Memory B cell (primary cell): ENCODE results near the gene CUL3.
A peak's percentile ranks its signal among the peaks of the same experiment; 100 is the strongest.
"Not testable (repeated sequence)": the region's sequence is repeated elsewhere in the genome, so short reads cannot be mapped to it uniquely, and the experiment has no call there.

Experiments used
- ATAC-seq: fragments of 150-1000 bp; cut with Tn5 transposase; 2 replicates; pipeline ENCODE4 v1.10.0; 2021; ENCODE audit warnings: low read depth, mild to moderate bottlenecking, moderate library complexity
- DNase-seq, 2 donors: peaks; one replicate each; pipeline ENCODE4 v3.0.0; 2022; ENCODE audit warnings: low spot score in 2 of 2
- H3K27ac Mint-ChIP-seq: one replicate; pipeline ENCODE4 v1.8.0; 2022; ENCODE audit warnings: mild to moderate bottlenecking, moderate library complexity, mixed read lengths
- H3K27me3 Mint-ChIP-seq: one replicate; pipeline ENCODE4 v1.8.0; 2022; ENCODE audit warnings: mixed read lengths
- H3K36me3 Mint-ChIP-seq: one replicate; pipeline ENCODE4 v1.8.0; 2022; ENCODE audit warnings: mild to moderate bottlenecking, mixed read lengths
- H3K4me1 Mint-ChIP-seq: one replicate; pipeline ENCODE4 v1.8.0; 2022; ENCODE audit warnings: mixed read lengths
- H3K4me3 Mint-ChIP-seq: one replicate; pipeline ENCODE4 v1.8.0; 2022; ENCODE audit warnings: mild to moderate bottlenecking, moderate library complexity, mixed read lengths
- H3K9me3 Mint-ChIP-seq: one replicate; pipeline ENCODE4 v1.8.0; 2022; ENCODE audit warnings: mixed read lengths

CUL3 gene

GRCh38 chr2:224595518-224595917, 10.4 kb upstream of the CUL3 start:
- Mint-ChIP-seq H3K27ac (no peak overlapping the region), H3K9me3 (peaks cover 1% of the 10 kb centered on the region), H3K27me3 (no peaks in the 10 kb centered on the region), H3K4me1 (peaks cover 14% of the 10 kb centered on the region), H3K4me3 (no peak overlapping the region), H3K36me3 (peaks cover 2% of the 10 kb centered on the region)
- ATAC-seq, result no peak
- DNase-seq, result no peak

DNA sequence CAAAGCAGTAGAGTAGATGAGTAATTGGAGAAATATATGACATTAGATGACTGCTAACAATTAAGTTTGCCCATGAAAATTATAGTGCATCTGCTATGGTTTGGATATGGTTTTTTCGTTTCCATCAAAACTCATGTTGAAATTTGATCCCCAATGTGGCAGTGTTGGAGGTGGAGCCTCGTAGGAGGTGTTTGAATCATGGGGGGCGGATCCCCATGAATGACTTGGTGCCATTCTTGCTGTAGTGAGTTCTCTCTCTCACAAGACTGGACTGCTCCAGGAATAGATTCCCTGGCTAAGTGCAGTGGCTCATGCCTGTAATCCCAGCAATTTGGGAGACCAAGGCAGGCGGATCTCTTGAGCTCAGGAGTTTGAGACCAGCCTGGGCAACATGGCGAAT, 9.7 kb upstream of the CUL3 start:
- ATAC-seq, result no peak
- Mint-ChIP-seq H3K9me3 (peaks cover 1% of the 10 kb centered on the region), H3K27ac (no peak overlapping the region), H3K27me3 (no peaks in the 10 kb centered on the region), H3K36me3 (peaks cover 2% of the 10 kb centered on the region), H3K4me1 (peaks cover 14% of the 10 kb centered on the region), H3K4me3 (no peak overlapping the region)
- no peak for DNase-seq

DNA sequence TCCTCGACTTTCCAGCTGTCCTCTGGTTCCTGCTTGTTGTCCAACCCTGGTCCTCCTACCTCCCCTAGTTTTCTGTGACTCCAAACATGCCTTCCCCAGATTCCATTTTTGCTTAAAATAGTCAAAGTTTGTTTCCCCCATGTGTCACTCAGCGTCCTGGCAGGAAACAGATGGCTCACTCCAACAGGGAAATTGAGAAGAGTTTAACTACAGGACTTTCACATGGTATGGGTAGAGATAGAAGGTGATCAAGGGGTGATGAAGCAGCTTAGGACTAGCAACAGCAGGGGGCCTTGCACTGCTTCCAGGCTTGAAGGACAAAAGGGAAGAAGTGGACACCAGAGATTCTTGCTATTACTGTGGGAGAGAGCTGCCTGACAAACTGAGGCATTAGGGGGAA, 6.1 kb upstream of the CUL3 start:
- Mint-ChIP-seq H3K27me3 (no peaks in the 10 kb centered on the region), H3K27ac (no peak overlapping the region), H3K36me3 (peaks cover 2% of the 10 kb centered on the region), H3K4me1 (peaks cover 12% of the 10 kb centered on the region), H3K9me3 (peaks cover 1% of the 10 kb centered on the region), H3K4me3 (no peak overlapping the region)
- ATAC-seq (no peak), DNase-seq (no peak)

GRCh38 chr2:224586127-224586695, 1.0 kb upstream of the CUL3 start:
- Mint-ChIP-seq H3K36me3 (peaks cover 2% of the 10 kb centered on the region), H3K27ac (peak overlapping the region; percentile 95), H3K4me1 (peaks cover 11% of the 10 kb centered on the region), H3K4me3 (peak overlapping the region; percentile 98), H3K9me3 (no peaks in the 10 kb centered on the region), H3K27me3 (no peaks in the 10 kb centered on the region)
- ATAC-seq, result no peak
- DNase-seq, result peak in 1 of 2 donors; percentile 18

- peaks cover 4% of the 10 kb centered on the region for H3K36me3 Mint-ChIP-seq
Measured at GRCh38 chr2:224584785-224585210, 365 bp downstream of the CUL3 start.

DNA sequence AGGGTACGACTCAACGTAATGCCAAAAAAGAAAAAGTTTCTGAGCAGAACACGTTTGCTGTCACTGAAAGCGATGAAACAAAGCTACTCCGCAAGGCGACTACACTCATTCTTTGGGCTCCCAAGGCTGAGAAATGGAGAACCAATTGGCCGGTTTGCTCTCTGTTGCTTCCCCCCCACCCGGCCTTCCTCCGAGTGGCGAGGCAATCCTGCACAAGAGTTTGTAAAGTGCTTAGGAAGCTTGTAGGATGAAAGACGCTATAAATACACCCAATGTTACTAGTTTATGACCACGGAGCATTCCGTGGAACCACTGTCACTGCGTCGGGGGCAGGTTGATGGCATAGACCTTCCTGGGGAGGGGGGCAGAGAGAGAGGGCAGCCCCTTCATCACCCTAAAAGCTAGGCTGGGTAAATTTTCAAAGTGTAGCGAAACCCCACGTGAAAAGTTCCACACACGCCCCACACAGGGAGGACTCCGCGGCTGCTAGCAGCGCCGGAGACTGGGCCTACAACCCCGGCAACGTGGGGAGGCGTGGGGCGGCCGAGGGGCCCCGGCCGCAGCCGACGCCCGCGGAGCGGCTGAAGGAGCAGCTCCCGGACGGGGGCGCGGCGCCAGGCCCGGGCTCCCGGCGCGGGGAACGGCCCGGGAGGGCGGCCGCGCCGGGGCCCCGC, 915 bp downstream of the CUL3 start:
- ATAC-seq, result no peak
- Mint-ChIP-seq H3K4me1 (peaks cover 24% of the 10 kb centered on the region), H3K9me3 (no peaks in the 10 kb centered on the region), H3K36me3 (peaks cover 7% of the 10 kb centered on the region), H3K27me3 (no peaks in the 10 kb centered on the region), H3K4me3 (peak overlapping the region; percentile 97), H3K27ac (peak overlapping the region; percentile 95)
- DNase-seq, result peak; percentile 18 to 35

More at GRCh38 chr2:224584785-224585210, 365 bp downstream of the CUL3 start:
- Mint-ChIP-seq H3K4me1 (peaks cover 19% of the 10 kb centered on the region), H3K27me3 (no peaks in the 10 kb centered on the region), H3K4me3 (peak overlapping the region; percentile 93), H3K9me3 (no peaks in the 10 kb centered on the region), H3K27ac (peak overlapping the region; percentile 95)
- DNase-seq (peak in 1 of 2 donors; percentile 56), ATAC-seq (peak; percentile 33)

DNA sequence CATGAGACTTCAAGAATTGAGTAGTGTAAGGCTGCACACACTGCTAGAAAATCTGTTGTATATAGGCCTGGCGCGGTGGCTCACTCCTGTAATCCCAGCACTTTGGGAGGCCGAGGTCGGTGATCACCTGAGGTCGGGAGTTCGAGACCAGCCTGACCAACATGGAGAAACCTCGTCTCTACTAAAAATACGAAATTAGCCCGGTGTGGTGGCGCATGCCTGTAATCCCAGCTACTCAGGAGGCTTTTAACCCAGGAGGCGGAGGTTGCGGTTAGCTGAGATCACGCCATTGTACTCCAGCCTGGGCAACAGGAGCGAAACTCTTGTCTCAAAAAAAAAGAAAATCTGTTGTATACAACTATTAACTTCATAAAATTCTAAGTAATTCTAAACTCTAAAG, 2.1 kb downstream of the CUL3 start:
- H3K27ac Mint-ChIP-seq, result peak overlapping the region; percentile 51
- not testable (repeated sequence) for H3K36me3 Mint-ChIP-seq, H3K27me3 Mint-ChIP-seq, ATAC-seq, DNase-seq, H3K9me3 Mint-ChIP-seq
- H3K4me3 Mint-ChIP-seq, result peak overlapping the region; percentile 49
- H3K4me1 Mint-ChIP-seq, result peaks cover 26% of the 10 kb centered on the region

GRCh38 chr2:224580248-224580647, 4.9 kb downstream of the CUL3 start:
- H3K9me3 Mint-ChIP-seq, result no peaks in the 10 kb centered on the region
- H3K4me3 Mint-ChIP-seq, result peak overlapping the region; percentile 29
- no peak for DNase-seq
- ATAC-seq, result no peak
- no peak overlapping the region for H3K27ac Mint-ChIP-seq
- H3K27me3 Mint-ChIP-seq, result no peaks in the 10 kb centered on the region
- peaks cover 30% of the 10 kb centered on the region for H3K4me1 Mint-ChIP-seq
- peaks cover 9% of the 10 kb centered on the region for H3K36me3 Mint-ChIP-seq

DNA sequence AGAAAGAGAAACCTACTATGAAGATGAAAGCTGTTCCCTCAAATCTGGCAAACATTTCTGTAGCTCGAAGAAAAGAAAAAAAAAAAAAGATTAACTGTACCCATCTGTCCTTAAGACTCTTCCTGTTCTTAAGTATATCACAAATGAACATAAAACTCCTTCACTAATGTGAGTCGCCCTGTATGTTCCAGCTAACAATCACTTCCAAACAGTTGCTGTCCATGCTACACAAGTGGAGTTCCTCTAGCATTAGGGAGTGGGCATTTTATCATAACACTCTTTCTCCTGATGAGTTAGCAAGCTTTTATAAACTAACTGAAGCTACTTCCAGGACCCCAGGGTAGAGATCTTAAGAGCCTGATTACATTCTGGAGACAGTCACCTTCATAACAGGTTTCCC, 5.8 kb downstream of the CUL3 start:
- DNase-seq, result no peak
- Mint-ChIP-seq H3K27ac (peak overlapping the region; percentile 77), H3K27me3 (no peaks in the 10 kb centered on the region), H3K4me3 (peak overlapping the region; percentile 49), H3K9me3 (no peaks in the 10 kb centered on the region), H3K36me3 (peaks cover 9% of the 10 kb centered on the region), H3K4me1 (peaks cover 39% of the 10 kb centered on the region)
- ATAC-seq, result no peak

DNA sequence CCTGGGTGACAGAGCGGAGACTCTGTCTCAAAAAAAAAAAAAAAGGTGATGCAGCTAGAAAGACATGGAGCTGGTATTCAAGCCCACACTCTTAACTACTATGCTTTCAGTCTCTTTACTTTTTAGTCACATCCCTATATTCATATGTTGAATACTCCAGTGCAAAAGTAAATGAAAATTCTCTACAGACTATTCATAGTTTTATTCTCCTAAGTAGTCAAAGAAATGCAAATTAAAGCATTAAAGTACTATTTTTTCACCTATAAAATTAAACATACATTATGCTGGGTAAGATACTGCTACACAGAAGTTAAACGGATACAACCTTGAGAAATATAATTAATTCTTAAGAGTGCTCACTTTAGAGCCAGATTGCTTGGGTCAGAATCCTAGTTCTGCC, 7.6 kb downstream of the CUL3 start:
- DNase-seq, result no peak
- Mint-ChIP-seq H3K9me3 (no peaks in the 10 kb centered on the region), H3K27ac (no peak overlapping the region), H3K4me1 (peaks cover 41% of the 10 kb centered on the region), H3K36me3 (peaks cover 7% of the 10 kb centered on the region), H3K4me3 (peak overlapping the region; percentile 8), H3K27me3 (no peaks in the 10 kb centered on the region)
- no peak for ATAC-seq

GRCh38 chr2:224576088-224576715, 9.0 kb downstream of the CUL3 start:
- ATAC-seq (peak; percentile 67), DNase-seq (no peak)
- no peaks in the 10 kb centered on the region for H3K27me3 Mint-ChIP-seq
- peak overlapping the region; percentile 56 for H3K4me3 Mint-ChIP-seq
- peaks cover 50% of the 10 kb centered on the region for H3K4me1 Mint-ChIP-seq
- H3K36me3 Mint-ChIP-seq, result peaks cover 7% of the 10 kb centered on the region
- H3K27ac Mint-ChIP-seq, result peak overlapping the region; percentile 79
- H3K9me3 Mint-ChIP-seq, result no peaks in the 10 kb centered on the region

DNA sequence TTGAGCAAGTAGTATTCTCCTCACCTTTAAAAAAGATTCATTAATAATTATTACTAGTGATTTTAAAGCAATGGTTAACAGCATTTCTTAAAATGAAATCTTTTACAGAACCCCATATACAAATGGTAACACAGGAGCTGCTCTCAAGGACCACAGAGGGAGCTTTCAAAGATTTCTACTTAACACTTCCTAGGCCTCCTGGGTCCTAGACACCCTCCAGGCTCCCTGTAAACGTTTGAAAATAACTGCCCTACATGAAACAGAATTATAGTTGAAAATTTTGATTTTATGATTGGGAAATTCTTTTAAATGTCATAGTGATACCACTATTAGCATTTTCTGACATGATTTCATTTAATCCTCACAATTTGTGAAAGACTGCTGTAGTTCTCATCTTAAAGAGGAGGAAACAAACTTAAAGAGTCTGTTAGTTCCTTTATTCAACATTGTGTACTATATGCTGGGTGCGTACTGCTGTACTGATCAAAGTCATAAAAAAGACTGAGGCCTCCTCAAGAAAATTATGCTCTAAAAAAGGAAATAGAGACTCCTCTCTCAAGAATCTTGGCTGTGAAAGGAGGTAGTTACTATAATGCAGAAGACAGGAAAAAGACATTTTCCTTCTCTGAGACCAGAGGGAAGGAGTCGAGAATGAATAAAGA, 10.6 kb downstream of the CUL3 start:
- Mint-ChIP-seq H3K9me3 (no peaks in the 10 kb centered on the region), H3K27me3 (no peaks in the 10 kb centered on the region), H3K4me1 (peaks cover 47% of the 10 kb centered on the region), H3K27ac (peak overlapping the region; percentile 46), H3K36me3 (peaks cover 9% of the 10 kb centered on the region), H3K4me3 (peak overlapping the region; percentile 58)
- ATAC-seq (peak; percentile 41), DNase-seq (no peak)

- Mint-ChIP-seq H3K36me3 (peaks cover 5% of the 10 kb centered on the region), H3K4me3 (no peak overlapping the region), H3K27me3 (no peaks in the 10 kb centered on the region), H3K9me3 (no peaks in the 10 kb centered on the region), H3K27ac (no peak overlapping the region), H3K4me1 (peaks cover 43% of the 10 kb centered on the region)
- DNase-seq, result no peak
- ATAC-seq, result no peak
Measured at GRCh38 chr2:224573724-224574123, 11.4 kb downstream of the CUL3 start.

GRCh38 chr2:224572338-224572737, 12.8 kb downstream of the CUL3 start:
- Mint-ChIP-seq H3K9me3 (peaks cover 2% of the 10 kb centered on the region), H3K36me3 (peaks cover 9% of the 10 kb centered on the region), H3K27ac (no peak overlapping the region), H3K4me1 (peaks cover 47% of the 10 kb centered on the region), H3K4me3 (peak overlapping the region; percentile 25), H3K27me3 (no peaks in the 10 kb centered on the region)
- DNase-seq (no peak), ATAC-seq (no peak)
